Lower leg skin (tissue), 3 donors: Measurements from ENCODE around the gene MBOAT1.

Experiments used
- POLR2A ChIP-seq, 2 donors: fragments of 450-650 bp; IDR thresholded peaks; one replicate each; pipeline ENCODE4 v1.6.1; 2016 to 2017; ENCODE audit warnings: antibody characterized with exemption in 2 of 2, mild to moderate bottlenecking in 1 of 2, moderate library complexity in 1 of 2
- TF ChIP-seq, protein P1 (sequence below), 3 donors: fragments of 450-650 bp; IDR thresholded peaks; one replicate each; pipeline ENCODE4 v1.5.1; 2016; ENCODE audit warnings: antibody characterized with exemption in 3 of 3, mild to moderate bottlenecking in 3 of 3, moderate library complexity in 2 of 3

DNA sequence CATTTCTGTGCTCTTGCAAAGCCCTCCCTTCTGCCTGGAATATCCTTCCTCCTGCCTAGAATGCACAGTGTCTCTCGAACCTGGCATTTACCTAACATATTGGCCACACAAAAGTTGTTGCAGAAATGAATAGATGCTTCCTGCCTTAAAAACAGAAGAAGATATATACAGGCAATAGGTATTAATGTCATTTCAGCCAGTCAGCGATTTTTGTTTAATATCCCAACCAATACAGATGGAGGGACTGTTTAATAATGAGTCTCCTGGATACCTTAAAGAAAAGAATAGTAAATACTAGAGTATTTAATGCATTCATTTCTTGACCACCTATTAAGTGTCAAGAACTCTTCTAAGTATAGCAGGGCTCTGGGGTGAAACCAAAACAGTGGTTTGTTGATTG, 70.3 kb downstream of the MBOAT1 start:
- TF ChIP-seq POLR2A (IDR thresholded peaks at IDR 0.05) = no peak
- TF ChIP-seq, protein P1, sequence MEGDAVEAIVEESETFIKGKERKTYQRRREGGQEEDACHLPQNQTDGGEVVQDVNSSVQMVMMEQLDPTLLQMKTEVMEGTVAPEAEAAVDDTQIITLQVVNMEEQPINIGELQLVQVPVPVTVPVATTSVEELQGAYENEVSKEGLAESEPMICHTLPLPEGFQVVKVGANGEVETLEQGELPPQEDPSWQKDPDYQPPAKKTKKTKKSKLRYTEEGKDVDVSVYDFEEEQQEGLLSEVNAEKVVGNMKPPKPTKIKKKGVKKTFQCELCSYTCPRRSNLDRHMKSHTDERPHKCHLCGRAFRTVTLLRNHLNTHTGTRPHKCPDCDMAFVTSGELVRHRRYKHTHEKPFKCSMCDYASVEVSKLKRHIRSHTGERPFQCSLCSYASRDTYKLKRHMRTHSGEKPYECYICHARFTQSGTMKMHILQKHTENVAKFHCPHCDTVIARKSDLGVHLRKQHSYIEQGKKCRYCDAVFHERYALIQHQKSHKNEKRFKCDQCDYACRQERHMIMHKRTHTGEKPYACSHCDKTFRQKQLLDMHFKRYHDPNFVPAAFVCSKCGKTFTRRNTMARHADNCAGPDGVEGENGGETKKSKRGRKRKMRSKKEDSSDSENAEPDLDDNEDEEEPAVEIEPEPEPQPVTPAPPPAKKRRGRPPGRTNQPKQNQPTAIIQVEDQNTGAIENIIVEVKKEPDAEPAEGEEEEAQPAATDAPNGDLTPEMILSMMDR (IDR thresholded peaks at IDR 0.05) = no peak
